ENCODE measurements around the gene PMEPA1. TPM values are rescaled to one million over a fixed set of nuclear protein-coding genes. Genes with fewer than 3 reads are reported as not detected.
A peak's percentile ranks its signal among the peaks of the same experiment; 100 is the strongest.
"Not testable (repeated sequence)": the region's sequence is repeated elsewhere in the genome, so short reads cannot be mapped to it uniquely, and the experiment has no call there.

PMEPA1 gene
- total RNA-seq, 1 donor from 2014 or later = 24.7 TPM

DNA sequence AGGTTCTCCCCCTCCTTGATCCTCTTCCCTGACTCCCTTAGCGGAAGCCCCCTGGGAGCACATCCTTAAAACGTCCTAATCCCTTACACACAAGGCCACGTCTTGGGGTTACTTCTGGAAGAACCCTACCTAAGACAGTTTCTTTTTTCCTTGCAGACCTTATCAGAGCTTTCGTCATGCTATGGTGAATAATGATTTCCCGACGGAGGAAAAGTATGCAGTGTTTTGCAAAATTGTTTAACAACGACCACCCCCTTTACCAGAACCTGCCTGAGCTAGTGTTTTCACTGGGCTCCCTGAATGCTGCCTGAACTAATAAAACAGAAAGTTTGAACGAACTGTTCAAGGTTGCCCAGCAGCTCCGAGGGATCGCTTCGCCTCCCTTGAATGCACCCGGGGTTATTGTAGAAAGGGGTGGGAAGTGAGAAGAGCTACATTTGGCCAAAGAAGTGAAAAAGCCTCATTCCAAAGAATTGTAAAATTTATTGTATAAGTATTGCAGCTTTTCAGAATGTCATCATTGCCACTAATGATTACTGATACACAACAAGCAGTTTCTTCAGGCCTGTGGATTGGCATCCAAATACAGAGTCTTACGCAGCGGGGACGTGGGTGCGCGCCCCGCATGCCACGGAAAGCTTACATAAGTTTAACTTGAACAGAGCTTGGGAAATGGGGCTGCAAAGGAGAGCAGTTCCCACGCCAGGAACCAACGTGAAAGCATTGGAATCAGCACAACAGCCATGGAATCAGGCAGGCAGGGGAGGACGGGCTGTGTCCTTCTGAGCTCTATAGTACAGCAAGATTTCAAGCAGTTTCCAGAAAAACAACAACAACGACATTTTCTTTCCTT lies 61.7 kb downstream of the PMEPA1 start:
- intact Hi-C loops (cut with micrococcal nuclease) = no loop called here
- ATAC-seq (no peak), DNase-seq (no peak)

DNA sequence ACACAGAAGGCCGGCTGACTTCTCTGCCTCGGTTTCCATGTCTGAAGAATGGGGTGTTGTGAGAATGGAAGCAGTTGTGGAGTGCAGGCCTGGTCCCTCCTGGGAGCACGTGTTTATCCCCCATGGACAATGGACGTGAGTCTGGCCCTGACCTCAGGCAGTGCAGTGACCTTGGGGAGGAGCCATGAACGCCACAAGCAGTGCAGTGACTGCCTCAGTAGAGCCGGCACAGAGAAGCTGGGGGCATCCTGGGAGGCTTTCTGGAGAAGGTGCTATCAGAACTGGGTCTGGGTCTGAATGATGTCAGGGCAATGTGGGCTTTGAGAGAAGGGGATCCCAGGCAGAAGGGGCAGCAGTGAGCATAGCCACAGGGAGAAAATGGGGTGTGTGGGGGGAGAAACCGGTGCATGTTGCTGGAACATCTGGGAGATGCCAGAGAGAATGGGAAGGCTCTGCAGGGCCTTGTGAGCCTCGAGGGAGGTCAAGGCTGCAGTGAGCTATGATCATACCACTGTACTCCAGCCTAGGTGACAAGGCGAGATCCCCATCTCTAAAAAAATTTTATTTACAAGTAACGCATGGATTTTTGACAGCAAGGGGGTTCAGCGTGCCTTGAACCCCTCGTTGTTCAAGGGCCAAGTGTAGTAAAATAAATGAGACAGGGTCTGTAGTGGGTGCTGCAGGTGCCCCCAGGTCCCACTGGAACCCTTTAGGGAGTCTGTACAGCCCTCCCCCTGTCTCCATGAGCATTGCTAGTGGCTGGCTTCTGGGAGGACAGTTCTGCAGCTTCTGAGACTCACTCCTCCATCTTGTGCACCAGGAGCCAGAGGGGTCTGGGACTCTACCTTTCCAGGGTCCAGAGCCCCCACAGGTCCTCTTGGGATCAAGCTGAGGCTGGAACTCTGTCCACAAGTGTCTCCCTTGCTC lies 62.5 kb downstream of the PMEPA1 start:
- intact Hi-C loops (cut with micrococcal nuclease) = no loop called here
- ATAC-seq = no peak

DNA sequence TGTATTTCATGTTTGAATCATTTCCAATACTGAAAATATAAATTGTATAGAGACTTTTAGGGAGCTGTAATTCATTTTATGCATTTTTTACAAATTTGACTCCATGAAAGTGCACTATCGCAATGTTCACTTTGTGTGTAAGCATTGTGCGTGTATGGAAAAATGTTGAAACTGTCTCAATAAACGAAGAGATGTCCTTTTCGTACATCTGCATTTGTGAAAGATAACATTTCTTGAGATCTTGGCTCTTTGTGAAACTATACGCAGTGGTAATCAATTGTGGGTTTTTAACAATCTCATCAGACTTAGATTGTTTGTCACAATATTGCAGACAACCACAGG lies 70.9 kb downstream of the PMEPA1 start:
- DNase-seq = no peak
- intact Hi-C loops (cut with micrococcal nuclease) = no loop called here
- no peak for ATAC-seq

More for the DNA sequence above, 62.5 kb downstream of the PMEPA1 start:
- DNase-seq = no peak

DNA sequence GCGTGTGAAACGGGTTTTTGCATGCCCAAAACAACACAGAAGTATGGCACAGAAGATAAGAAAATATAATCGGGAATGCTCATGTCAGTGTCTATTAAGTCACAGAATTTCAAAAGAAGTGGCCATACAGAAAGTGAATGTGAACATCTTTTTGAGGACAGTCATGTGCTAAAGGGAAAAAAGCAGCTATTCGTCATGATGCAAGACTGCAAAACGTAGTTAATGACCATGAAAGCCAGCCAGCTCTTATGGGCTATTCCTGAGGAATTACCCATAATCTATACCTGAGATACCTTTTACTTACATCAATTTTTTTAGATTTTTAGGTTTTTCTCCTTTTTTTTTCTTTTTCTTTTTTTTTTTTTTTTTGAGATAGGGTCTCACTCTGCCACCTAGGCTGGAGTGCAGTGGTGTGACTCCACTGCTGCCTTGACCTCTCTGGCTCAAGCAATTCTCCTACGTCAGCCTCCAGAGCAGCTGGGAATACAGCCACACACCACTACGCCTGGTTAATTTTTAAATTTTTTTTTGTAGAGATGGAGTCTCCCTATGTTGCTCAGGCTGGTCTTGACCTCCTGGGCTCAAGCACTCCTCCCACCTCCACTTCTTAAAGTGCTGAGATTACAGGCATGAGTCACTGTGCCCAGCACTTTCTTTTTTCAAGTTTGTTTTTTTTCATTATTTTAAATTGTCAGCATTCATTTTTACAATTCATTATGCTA lies 71.5 kb downstream of the PMEPA1 start:
- ATAC-seq (no peak), DNase-seq (no peak)

DNA sequence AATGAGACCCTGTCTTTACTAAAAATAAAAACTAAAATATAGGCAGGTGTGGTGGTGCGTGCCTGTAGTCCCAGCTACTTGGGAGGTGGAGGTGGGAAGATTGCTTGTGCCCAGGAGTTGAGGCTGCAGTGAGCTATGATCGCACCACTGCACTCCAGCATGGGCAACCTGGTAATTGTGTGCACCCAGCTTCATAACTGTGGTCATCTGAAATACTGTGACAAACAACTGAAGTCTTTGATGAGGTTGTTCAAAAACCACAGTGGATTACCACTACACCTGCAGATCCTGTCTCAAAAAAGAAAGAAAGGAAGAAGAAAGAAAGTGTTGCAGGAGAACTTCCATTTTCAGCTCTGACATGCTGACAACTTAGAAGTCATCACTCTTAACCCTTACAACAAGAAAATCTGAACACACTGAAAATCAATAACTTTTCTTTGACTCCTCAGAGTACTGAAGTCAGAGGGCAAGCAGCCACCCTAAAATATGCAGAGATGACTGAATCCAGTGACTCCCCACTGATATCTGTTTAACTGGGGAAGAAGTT lies 75.8 kb downstream of the PMEPA1 start:
- DNase-seq = no peak
- ATAC-seq = no peak
- intact Hi-C loops (cut with micrococcal nuclease) = no loop called here

More for the DNA sequence above, 71.5 kb downstream of the PMEPA1 start:
- intact Hi-C loops (cut with micrococcal nuclease) = no loop called here

DNA sequence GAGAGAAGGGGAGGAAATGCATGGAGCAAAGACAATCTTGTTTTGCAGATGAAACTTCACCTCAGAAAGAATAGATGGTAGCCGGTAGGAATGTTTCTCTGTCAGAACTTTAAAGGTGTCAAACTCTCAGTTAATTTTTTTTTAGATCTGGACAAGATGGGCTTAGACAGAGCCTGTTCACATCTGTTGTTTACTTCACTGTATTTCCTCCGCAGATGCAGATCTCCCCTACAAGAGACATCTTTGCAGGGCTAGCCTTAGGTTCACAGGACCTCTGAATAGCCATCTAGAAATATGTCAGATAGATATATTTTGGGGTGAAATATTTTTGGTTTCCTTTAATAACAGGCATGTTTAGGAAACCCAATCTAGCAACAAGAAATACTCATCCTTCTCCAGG lies 77.5 kb downstream of the PMEPA1 start:
- intact Hi-C loops (cut with micrococcal nuclease) = no loop called here
- no peak for ATAC-seq
- no peak for DNase-seq

DNA sequence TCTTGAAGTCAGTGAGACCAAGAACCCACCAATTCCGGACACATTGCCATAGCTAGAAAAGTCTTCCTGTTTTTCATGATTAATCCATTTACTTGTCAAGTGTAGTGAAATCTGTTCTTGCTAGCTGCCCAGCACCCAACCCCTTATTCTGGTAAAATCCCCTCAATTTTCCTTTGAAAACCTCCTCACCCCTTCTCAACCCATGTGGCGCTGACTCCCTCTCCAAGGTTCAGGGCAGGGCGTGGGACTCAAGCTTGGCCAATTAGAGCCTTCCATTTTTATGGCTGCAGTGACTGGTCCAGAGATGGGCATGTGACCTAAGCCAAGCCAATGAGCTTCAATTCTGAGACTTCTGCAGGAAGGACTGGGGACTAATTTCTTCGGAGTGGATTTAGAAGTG lies 79.8 kb downstream of the PMEPA1 start:
- DNase-seq (no peak), ATAC-seq (peak; percentile 46)
- intact Hi-C loops (cut with micrococcal nuclease) = no loop called here

DNA sequence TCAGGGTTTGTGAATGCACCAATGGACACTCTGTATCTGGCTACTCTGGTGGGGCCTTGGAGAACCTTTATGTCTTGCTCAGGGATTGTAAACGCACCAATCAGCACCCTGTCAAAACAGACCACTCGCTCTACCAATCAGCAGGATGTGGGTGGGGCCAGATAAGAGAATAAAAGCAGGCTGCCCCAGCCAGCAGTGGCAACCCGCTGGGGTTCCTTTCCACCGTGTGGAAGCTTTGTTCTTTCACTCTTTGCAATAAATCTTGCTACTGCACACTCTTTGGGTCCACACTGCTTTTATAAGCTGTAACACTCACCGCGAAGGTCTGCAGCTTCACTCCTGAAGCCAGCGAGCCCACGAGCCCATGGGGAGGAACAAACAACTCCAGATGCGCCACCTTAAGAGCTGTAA lies 80.3 kb downstream of the PMEPA1 start:
- intact Hi-C loops (cut with micrococcal nuclease); DNase-seq; ATAC-seq: not testable (repeated sequence)

DNA sequence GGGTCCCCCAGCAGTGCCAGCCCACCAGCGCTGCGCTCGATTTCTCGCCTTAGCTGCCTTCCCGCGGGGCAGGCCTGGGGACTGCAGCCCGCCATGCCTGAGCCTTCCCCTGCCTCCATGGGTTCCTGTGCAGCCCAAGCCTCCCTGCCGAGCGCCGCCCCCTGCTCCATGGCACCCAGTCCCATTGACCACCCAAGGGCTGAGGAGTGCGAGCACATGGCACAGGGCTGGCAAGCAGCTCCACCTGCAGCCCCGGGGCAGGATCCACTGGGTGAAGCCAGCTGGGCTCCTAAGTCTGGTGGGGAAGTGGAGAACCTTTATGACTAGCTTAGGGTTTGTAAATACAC lies 80.9 kb downstream of the PMEPA1 start:
- DNase-seq; intact Hi-C loops (cut with micrococcal nuclease); ATAC-seq: not testable (repeated sequence)

DNA sequence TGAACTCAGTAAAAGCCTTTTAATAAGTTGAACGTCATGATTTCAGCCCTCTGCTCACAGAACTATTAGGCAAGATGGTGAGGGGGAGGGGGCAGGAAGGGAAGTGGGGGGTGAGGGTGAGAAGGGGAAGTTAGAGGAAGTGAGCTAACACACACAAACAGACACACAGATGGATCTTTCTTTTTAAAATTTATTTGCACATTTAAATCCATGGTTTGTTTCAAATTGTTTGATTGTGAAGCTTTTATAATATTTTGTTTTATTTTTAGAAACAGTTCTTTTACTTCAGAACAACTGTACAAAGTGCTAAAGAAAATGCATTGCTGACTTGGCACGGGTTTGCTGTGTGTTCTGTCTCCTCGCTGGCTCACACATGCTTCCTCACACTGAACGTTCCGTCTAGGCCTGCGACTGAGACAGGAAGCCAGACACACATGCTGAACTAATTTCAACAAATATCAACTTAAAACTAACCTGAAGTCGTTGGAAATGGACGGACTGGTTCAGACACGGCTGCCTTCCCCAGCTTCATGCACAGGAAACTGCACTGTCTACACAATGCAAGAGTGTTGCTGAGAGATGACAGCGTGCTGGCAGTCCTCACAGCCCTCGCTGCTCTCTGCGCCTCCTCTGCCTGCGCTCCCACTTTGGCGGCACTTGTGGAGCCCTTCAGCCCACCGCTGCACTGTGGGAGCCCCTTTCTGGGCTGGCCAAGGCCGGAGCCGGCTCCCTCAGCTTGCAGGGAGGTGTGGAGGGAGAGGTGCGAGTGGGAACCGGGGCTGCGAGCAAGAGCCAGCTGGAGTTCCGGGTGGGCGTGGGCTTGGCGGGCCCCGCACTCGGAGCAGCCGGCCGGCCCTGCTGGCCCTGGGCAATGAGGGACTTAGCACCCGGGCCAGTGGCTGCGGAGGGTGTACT lies 81.5 kb downstream of the PMEPA1 start:
- DNase-seq (peak; percentile 49), ATAC-seq (peak; percentile 94)
- intact Hi-C loops (cut with micrococcal nuclease) = no loop called here

DNA sequence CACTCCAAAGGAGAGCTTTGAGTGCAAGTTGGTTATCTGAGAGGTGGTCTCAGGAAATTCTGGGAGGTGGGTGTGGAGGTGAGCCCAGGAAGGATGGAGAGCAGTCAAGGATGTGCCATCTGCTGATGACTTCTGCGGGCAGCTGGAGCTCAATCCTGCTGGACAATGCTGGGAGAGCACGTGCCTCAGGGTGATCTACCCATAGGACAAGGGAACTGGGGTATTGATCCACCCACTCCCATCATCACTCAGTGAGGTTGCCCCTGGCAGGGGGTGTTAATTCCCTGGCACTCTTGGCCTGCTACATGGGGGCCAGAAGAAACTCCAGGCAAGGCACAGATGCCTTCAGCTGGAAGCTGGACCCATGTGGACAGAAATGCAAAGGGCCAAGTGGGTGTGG lies 82.5 kb downstream of the PMEPA1 start:
- intact Hi-C loops (cut with micrococcal nuclease) = no loop called here
- ATAC-seq = no peak
- DNase-seq = no peak

DNA sequence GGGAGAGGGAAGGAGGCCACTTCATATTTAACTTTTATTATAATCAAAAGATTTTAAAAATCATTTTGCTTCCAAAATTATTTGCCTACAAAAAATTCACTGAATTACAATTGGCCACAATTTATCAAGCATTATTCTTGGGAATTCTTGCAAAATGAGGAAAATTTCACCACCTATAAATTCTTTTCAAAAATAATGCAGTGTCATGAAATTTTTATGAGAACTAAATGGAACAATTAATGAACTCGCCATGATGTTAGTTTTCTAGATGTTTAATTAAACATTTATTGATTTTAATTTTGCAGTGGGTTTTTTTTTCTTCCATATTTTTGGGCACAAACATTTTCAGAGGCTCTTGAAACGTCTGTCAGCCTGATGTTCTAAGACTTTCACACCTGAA lies 83.8 kb downstream of the PMEPA1 start:
- intact Hi-C loops (cut with micrococcal nuclease) = no loop called here
- ATAC-seq = no peak
- no peak for DNase-seq

DNA sequence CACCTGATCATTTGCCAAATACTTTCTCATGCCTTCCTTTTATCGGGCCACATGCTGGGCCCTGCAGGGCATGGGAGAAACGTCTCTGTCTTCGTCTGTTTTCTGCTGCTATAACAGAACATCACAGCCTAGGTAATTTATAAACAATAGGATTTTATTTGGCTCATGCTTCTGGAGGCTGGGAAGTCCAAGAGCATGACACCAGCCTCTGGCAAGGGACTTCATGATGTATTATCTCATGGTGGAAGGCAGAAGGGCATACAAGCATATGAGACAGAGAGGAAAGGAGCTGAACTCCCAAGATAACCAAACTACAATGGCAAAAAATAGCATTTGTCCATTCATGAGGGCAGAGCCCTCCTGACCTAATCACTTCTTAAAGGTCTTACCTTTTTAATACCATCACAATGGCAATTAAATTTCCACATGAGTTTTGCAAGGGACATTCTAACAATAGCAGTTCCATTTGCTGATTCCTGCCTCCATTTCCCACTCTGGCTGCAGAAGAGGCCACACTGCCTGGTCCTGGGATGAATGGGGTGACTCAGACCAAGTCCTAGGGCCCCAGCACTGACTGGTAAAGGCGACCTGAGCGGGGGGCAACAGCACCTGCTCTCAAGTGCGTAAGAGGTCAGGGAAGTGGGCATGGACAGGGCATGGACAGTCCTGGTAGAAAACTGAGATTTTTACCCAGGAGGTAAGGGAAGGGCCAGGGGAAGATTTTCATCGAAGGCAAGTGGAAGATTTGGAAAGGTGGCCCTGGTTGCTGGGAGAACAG lies 84.4 kb downstream of the PMEPA1 start:
- DNase-seq (no peak), ATAC-seq (no peak)
- intact Hi-C loops (cut with micrococcal nuclease) = no loop called here

DNA sequence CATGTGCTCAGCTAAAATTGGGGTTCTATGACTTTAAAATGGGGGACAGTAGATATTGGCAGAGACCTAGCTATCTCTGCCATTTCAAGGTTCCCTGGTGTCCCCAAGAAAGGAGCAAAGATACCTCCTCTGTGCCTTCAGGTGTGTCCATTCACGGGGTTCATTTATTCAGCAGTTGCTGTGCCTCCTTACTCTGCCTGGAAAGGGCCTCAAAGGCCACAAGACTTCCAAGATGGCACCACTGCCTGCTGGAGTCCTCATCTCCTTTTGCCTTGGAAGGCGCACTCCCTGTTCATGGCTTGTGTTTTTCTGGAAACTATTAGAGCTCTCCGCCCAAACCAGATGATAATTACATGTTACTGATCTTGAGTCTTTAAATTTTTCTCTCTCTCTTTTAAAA lies 85.7 kb downstream of the PMEPA1 start:
- intact Hi-C loops (cut with micrococcal nuclease) = no loop called here
- no peak for ATAC-seq
- DNase-seq = no peak

DNA sequence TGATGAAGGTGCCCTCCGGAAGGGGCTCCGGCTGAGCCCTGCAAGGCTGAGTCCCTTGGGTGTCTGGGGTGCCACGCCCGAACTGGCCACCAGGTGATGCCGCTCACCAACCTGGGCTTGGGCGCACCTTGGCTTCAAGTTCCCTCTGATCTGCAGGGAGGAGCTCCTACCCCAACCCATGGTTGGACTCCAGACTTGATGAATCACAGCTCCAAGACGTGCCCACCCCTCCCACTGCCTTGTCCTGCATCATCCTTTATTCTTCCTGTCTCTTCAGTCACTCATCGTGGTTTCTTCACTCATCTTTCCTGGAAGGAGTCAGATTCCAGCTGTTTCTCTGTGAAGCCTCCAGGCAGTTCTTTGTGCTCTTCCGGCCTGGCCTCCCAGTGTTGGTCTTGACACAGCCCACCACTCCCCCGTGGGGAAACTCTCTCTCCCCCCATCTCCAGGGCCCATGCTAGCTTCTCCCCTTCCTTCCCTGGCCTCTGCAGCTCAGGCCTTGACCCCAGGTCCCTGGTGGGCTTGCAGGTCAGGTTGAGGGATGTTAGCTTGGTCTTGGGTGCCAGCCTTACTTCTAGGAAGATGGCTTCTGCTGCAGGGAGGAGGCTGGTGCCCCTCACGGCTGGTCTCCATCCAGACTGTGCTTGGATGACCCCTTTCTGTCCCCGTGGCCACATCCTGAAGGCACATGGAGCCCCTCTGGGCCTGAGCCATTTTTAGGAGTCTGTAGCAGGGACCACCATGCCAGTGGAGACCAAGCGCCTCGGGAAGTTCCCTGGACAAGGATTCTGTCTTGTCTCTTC lies 87.0 kb downstream of the PMEPA1 start:
- DNase-seq (peak; percentile 66), ATAC-seq (peak; percentile 63)
- intact Hi-C loops (cut with micrococcal nuclease) = no loop called here

DNA sequence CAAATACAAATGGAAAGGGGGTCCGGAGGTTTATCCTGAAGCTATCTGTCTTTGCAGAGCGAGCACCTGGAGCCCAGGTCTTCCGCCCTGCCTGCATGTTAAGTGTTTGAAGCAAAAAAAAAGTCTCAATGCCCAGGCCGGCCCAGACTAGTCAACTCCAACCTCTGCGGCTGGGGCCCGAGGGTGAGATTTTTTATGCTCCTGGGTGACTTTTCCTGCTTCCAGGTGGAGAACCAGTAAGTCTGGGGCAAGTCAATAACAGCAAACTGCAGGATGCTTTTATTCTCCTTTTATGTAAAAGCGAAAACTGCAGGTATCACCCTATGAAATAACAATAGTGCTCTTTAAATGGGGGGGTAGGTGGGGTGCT lies 87.6 kb downstream of the PMEPA1 start:
- intact Hi-C loops (cut with micrococcal nuclease) = no loop called here
- DNase-seq = no peak
- ATAC-seq = no peak

Data from left ventricle myocardium superior (tissue), 1 donor.